ENCODE measurements around the gene NEDD4L. TPM values are rescaled to one million over a fixed set of nuclear protein-coding genes. Genes with fewer than 3 reads are reported as not detected.

Gene NEDD4L
- total RNA-seq, 1 donor from 2014 or later: 41.1 TPM

GRCh38 chr18:58367425-58368140 is 323.6 kb downstream of the NEDD4L start:
- no peak for DNase-seq (ENCODE audit: extremely low spot score, unreplicated experiment)
- Mint-ChIP-seq H3K9me3 (ENCODE audit: unreplicated experiment) (no peaks in the 10 kb centered on the region), H3K4me1 (ENCODE audit: unreplicated experiment) (peaks cover 24% of the 10 kb centered on the region), H3K27ac (ENCODE audit: unreplicated experiment) (no peak overlapping the region), H3K36me3 (ENCODE audit: unreplicated experiment) (peaks cover 31% of the 10 kb centered on the region), H3K27me3 (ENCODE audit: unreplicated experiment) (no peaks in the 10 kb centered on the region), H3K4me3 (ENCODE audit: unreplicated experiment) (no peak overlapping the region)
- no peak for TF ChIP-seq CTCF (IDR thresholded peaks at IDR 0.05)

- H3K4me1 Mint-ChIP-seq (ENCODE audit: unreplicated experiment): peaks cover 7% of the 10 kb centered on the region
- no peaks in the 10 kb centered on the region for H3K27me3 Mint-ChIP-seq (ENCODE audit: unreplicated experiment)
- no peak overlapping the region for H3K27ac Mint-ChIP-seq (ENCODE audit: unreplicated experiment)
- H3K36me3 Mint-ChIP-seq (ENCODE audit: unreplicated experiment): peaks cover 37% of the 10 kb centered on the region
- no peaks in the 10 kb centered on the region for H3K9me3 Mint-ChIP-seq (ENCODE audit: unreplicated experiment)
- DNase-seq (ENCODE audit: extremely low spot score, unreplicated experiment): no peak
- TF ChIP-seq CTCF (IDR thresholded peaks at IDR 0.05): no peak
- no peak overlapping the region for H3K4me3 Mint-ChIP-seq (ENCODE audit: unreplicated experiment)
Observed at GRCh38 chr18:58369616-58370015, 325.6 kb downstream of the NEDD4L start.

GRCh38 chr18:58370038-58370580 is 326.1 kb downstream of the NEDD4L start:
- Mint-ChIP-seq H3K27ac (ENCODE audit: unreplicated experiment) (no peak overlapping the region), H3K27me3 (ENCODE audit: unreplicated experiment) (no peaks in the 10 kb centered on the region), H3K4me1 (ENCODE audit: unreplicated experiment) (peaks cover 3% of the 10 kb centered on the region), H3K4me3 (ENCODE audit: unreplicated experiment) (no peak overlapping the region), H3K9me3 (ENCODE audit: unreplicated experiment) (no peaks in the 10 kb centered on the region), H3K36me3 (ENCODE audit: unreplicated experiment) (peaks cover 35% of the 10 kb centered on the region)
- TF ChIP-seq CTCF (IDR thresholded peaks at IDR 0.05): no peak
- DNase-seq (ENCODE audit: extremely low spot score, unreplicated experiment): no peak

GRCh38 chr18:58370612-58371011 is 326.6 kb downstream of the NEDD4L start:
- Mint-ChIP-seq H3K36me3 (ENCODE audit: unreplicated experiment) (peaks cover 35% of the 10 kb centered on the region), H3K27me3 (ENCODE audit: unreplicated experiment) (no peaks in the 10 kb centered on the region), H3K9me3 (ENCODE audit: unreplicated experiment) (no peaks in the 10 kb centered on the region), H3K4me3 (ENCODE audit: unreplicated experiment) (no peak overlapping the region), H3K4me1 (ENCODE audit: unreplicated experiment) (no peaks in the 10 kb centered on the region), H3K27ac (ENCODE audit: unreplicated experiment) (no peak overlapping the region)
- no peak for DNase-seq (ENCODE audit: extremely low spot score, unreplicated experiment)
- no peak for TF ChIP-seq CTCF (IDR thresholded peaks at IDR 0.05)

- Mint-ChIP-seq H3K4me1 (ENCODE audit: unreplicated experiment) (no peaks in the 10 kb centered on the region), H3K27ac (ENCODE audit: unreplicated experiment) (no peak overlapping the region), H3K4me3 (ENCODE audit: unreplicated experiment) (no peak overlapping the region), H3K9me3 (ENCODE audit: unreplicated experiment) (no peaks in the 10 kb centered on the region), H3K27me3 (ENCODE audit: unreplicated experiment) (no peaks in the 10 kb centered on the region), H3K36me3 (ENCODE audit: unreplicated experiment) (peaks cover 37% of the 10 kb centered on the region)
- DNase-seq (ENCODE audit: extremely low spot score, unreplicated experiment): no peak
- no peak for TF ChIP-seq CTCF (IDR thresholded peaks at IDR 0.05)
Observed at GRCh38 chr18:58373481-58373880, 329.5 kb downstream of the NEDD4L start.
